Hepatocyte (in vitro differentiated cells): ENCODE measurements around the gene ROBO4.

Experiments used
- EZH2 ChIP-seq: fragments of 200-600 bp; sonication (generic); IDR thresholded peaks from 2 replicates; pipeline ENCODE4 v1.6.1; 2016; ENCODE audit warnings: antibody characterized with exemption, mild to moderate bottlenecking, borderline replicate concordance
- EZH2phosphoT487 ChIP-seq: fragments of 200-600 bp; sonication (generic); IDR thresholded peaks from one replicate; pipeline ENCODE4 v1.6.1; 2018; ENCODE audit warnings: antibody characterized with exemption, mild to moderate bottlenecking, low read depth, moderate library complexity; ENCODE audit not compliant: unreplicated experiment, severe bottlenecking
- TF ChIP-seq, protein P1 (sequence below): fragments of 200-600 bp; sonication (generic); IDR thresholded peaks from 2 replicates; pipeline ENCODE4 v1.5.1; 2016; ENCODE audit warnings: antibody characterized with exemption, mild to moderate bottlenecking; ENCODE audit not compliant: poor library complexity

DNA sequence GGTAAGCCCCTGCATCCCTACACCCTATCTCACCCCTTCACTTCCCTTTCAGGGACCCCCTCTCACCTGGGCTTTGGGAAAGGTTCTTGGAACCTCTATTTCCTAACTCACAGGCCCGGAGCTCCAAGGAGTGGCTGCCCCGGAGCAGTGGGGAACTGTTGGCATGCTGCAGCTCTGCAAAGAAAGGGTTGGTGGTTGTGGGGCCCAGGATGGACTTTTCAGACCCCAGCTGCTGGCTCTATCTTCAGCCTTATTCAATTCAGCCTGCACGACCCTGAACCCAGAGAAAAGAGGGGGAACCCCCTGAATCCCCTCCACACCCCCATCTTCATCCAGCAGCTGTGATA, 10.0 kb downstream of the ROBO4 start:
- TF ChIP-seq EZH2phosphoT487 = no peak
- TF ChIP-seq, protein P1, sequence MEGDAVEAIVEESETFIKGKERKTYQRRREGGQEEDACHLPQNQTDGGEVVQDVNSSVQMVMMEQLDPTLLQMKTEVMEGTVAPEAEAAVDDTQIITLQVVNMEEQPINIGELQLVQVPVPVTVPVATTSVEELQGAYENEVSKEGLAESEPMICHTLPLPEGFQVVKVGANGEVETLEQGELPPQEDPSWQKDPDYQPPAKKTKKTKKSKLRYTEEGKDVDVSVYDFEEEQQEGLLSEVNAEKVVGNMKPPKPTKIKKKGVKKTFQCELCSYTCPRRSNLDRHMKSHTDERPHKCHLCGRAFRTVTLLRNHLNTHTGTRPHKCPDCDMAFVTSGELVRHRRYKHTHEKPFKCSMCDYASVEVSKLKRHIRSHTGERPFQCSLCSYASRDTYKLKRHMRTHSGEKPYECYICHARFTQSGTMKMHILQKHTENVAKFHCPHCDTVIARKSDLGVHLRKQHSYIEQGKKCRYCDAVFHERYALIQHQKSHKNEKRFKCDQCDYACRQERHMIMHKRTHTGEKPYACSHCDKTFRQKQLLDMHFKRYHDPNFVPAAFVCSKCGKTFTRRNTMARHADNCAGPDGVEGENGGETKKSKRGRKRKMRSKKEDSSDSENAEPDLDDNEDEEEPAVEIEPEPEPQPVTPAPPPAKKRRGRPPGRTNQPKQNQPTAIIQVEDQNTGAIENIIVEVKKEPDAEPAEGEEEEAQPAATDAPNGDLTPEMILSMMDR = no peak
- no peak for TF ChIP-seq EZH2
